MM.1S (cell line): Measurements from ENCODE around the gene GTF2IRD1.

ENCODE experiments used
- DNase-seq: peaks from one replicate; pipeline ENCODE4 v3.0.0-alpha.2; 2015
- H2AFZ ChIP-seq: fragments of 300-600 bp; sonication (generic); 2 replicates; pipeline ENCODE4 v1.6.0; 2016; ENCODE audit warnings: antibody characterized with exemption, low read length
- H3F3A ChIP-seq: fragments of 300-600 bp; sonication (generic); 2 replicates; pipeline ENCODE4 v1.6.1; 2016; ENCODE audit warnings: mild to moderate bottlenecking, antibody characterized with exemption, low read length, moderate library complexity, mixed read lengths; ENCODE audit not compliant: insufficient read depth
- H3K27ac ChIP-seq: fragments of 300-600 bp; sonication (generic); 2 replicates; pipeline ENCODE4 v1.5.1; 2016; ENCODE audit warnings: mild to moderate bottlenecking, low read length
- H3K27me3 ChIP-seq: fragments of 300-600 bp; sonication (generic); replicated peaks from 2 replicates; pipeline ENCODE4 v1.6.0; 2016; ENCODE audit warnings: low read length; ENCODE audit not compliant: insufficient read depth
- H3K36me3 ChIP-seq: fragments of 300-600 bp; sonication (generic); replicated peaks from 2 replicates; pipeline ENCODE4 v1.6.1; 2016; ENCODE audit warnings: mild to moderate bottlenecking, low read length, mixed read lengths; ENCODE audit not compliant: insufficient read depth
- H3K4me1 ChIP-seq: fragments of 300-600 bp; sonication (generic); 2 replicates; pipeline ENCODE4 v1.6.1; 2016; ENCODE audit warnings: low read length, mixed read lengths
- H3K4me2 ChIP-seq: fragments of 300-600 bp; sonication (generic); 2 replicates; pipeline ENCODE4 v1.6.0; 2016; ENCODE audit warnings: low read depth, low read length
- H3K4me3 ChIP-seq: fragments of 300-600 bp; sonication (generic); 2 replicates; pipeline ENCODE4 v1.5.1; 2016; ENCODE audit warnings: low read length, mixed read lengths
- H3K79me2 ChIP-seq: fragments of 300-600 bp; sonication (generic); 2 replicates; pipeline ENCODE4 v1.6.1; 2016; ENCODE audit warnings: mixed run types, low read length, mixed read lengths
- H3K9ac ChIP-seq: fragments of 300-600 bp; sonication (generic); 2 replicates; pipeline ENCODE4 v1.6.1; 2016; ENCODE audit warnings: low read length, mixed read lengths
- H3K9me2 ChIP-seq: fragments of 300-600 bp; sonication (generic); replicated peaks from 2 replicates; pipeline ENCODE4 v1.6.1; 2016; ENCODE audit warnings: mild to moderate bottlenecking, low read length, mixed read lengths; ENCODE audit not compliant: insufficient read depth
- H3K9me3 ChIP-seq: fragments of 300-600 bp; sonication (generic); replicated peaks from 2 replicates; pipeline ENCODE4 v1.6.1; 2016; ENCODE audit warnings: mild to moderate bottlenecking, low read length, mixed read lengths; ENCODE audit not compliant: insufficient read depth
- H4K20me1 ChIP-seq: fragments of 300-600 bp; sonication (generic); 2 replicates; pipeline ENCODE4 v1.6.1; 2016; ENCODE audit warnings: mild to moderate bottlenecking, low read length, moderate library complexity, mixed read lengths; ENCODE audit not compliant: insufficient read depth
- CTCF ChIP-seq: fragments of 300-600 bp; sonication (generic); IDR thresholded peaks from 2 replicates; pipeline ENCODE4 v1.5.1; 2016; ENCODE audit warnings: antibody characterized with exemption, low read length, mixed read lengths
- EZH2 ChIP-seq: fragments of 300-600 bp; sonication (generic); optimal IDR thresholded peaks from 2 replicates; pipeline ENCODE3; 2017; ENCODE audit warnings: low read depth, mild to moderate bottlenecking, antibody characterized with exemption, low read length, mixed read lengths
- EZH2phosphoT487 ChIP-seq: fragments of 300-600 bp; sonication (generic); IDR thresholded peaks from 2 replicates; pipeline ENCODE4 v1.6.1; 2018; ENCODE audit warnings: antibody characterized with exemption, low read length

Gene GTF2IRD1

GRCh38 chr7:74455291-74455804 is 1.6 kb downstream of the GTF2IRD1 start:
- Histone ChIP-seq H3K4me3 (no peak overlapping the region), H2AFZ (no peak overlapping the region), H3F3A (peaks cover 9% of the 10 kb centered on the region), H3K27ac (no peak overlapping the region), H3K36me3 (no peaks in the 10 kb centered on the region), H3K4me2 (no peak overlapping the region), H3K9me2 (no peaks in the 10 kb centered on the region), H3K9ac (no peak overlapping the region), H3K27me3 (no peaks in the 10 kb centered on the region), H3K79me2 (peaks cover 57% of the 10 kb centered on the region), H4K20me1 (no peaks in the 10 kb centered on the region), H3K4me1 (peaks cover 8% of the 10 kb centered on the region), H3K9me3 (no peaks in the 10 kb centered on the region)
- DNase-seq: no peak
- no peak for TF ChIP-seq CTCF

GRCh38 chr7:74455928-74456327 is 2.2 kb downstream of the GTF2IRD1 start:
- TF ChIP-seq CTCF (no peak), EZH2phosphoT487 (no peak), EZH2 (no peak)
- Histone ChIP-seq H3K27me3 (no peaks in the 10 kb centered on the region), H3K4me1 (peaks cover 8% of the 10 kb centered on the region), H3K4me3 (no peak overlapping the region), H2AFZ (no peak overlapping the region), H3K79me2 (peaks cover 63% of the 10 kb centered on the region), H3K9ac (no peak overlapping the region), H3K9me2 (no peaks in the 10 kb centered on the region), H3K9me3 (no peaks in the 10 kb centered on the region), H3K27ac (no peak overlapping the region), H4K20me1 (no peaks in the 10 kb centered on the region), H3F3A (peaks cover 9% of the 10 kb centered on the region), H3K4me2 (no peak overlapping the region), H3K36me3 (no peaks in the 10 kb centered on the region)
- no peak for DNase-seq

GRCh38 chr7:74457007-74457406 is 3.3 kb downstream of the GTF2IRD1 start:
- Histone ChIP-seq H3K27me3 (no peaks in the 10 kb centered on the region), H3K4me1 (peaks cover 7% of the 10 kb centered on the region), H3K9me3 (no peaks in the 10 kb centered on the region), H3K9me2 (no peaks in the 10 kb centered on the region), H3K4me3 (no peak overlapping the region), H2AFZ (no peak overlapping the region), H3K27ac (no peak overlapping the region), H3F3A (peaks cover 9% of the 10 kb centered on the region), H3K9ac (no peak overlapping the region), H4K20me1 (no peaks in the 10 kb centered on the region), H3K4me2 (no peak overlapping the region), H3K79me2 (peaks cover 71% of the 10 kb centered on the region), H3K36me3 (no peaks in the 10 kb centered on the region)
- no peak for DNase-seq
- TF ChIP-seq EZH2phosphoT487: no peak
- TF ChIP-seq CTCF: no peak
- TF ChIP-seq EZH2: no peak
